ENCODE results near the gene HPS6.

The HPS6 gene

DNA sequence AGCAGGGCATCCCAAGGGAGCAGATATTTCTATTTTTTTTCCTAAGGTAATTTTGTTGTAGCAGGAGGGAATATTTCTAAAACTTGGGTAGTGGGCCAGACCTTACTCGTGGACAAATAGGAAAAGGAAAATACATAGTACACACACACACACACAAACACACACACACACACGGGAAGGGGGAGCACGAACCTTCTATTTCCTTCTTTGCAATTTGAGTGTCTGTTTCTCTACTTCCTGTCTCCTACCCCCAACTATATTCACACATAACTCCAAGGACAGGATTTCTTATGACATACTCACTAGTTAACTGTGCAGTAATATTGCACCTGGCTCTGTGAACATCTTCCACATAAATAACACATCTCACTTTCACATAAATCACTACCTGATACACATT, 50.6 kb downstream of the HPS6 start:
- Histone ChIP-seq H3K4me3 (replicated peaks; ENCODE audit: insufficient read depth, low read length) (peak overlapping the region; percentile 74), H3K27me3 (ENCODE audit: insufficient read depth, poor library complexity, severe bottlenecking) (no peaks in the 10 kb centered on the region), H3K27ac (replicated peaks) (peak overlapping the region; percentile 88)
- TF ChIP-seq GABPA (IDR thresholded peaks at IDR 0.05; ENCODE audit: low read depth) (no peak), POLR2AphosphoS5 (IDR thresholded peaks at IDR 0.05; ENCODE audit: low read depth) (no peak), SPI1 (IDR thresholded peaks at IDR 0.05; ENCODE audit: borderline replicate concordance, low read depth) (peak; percentile 39; the same call in 1 of the 2 replicates)
- TF ChIP-seq, protein P1, sequence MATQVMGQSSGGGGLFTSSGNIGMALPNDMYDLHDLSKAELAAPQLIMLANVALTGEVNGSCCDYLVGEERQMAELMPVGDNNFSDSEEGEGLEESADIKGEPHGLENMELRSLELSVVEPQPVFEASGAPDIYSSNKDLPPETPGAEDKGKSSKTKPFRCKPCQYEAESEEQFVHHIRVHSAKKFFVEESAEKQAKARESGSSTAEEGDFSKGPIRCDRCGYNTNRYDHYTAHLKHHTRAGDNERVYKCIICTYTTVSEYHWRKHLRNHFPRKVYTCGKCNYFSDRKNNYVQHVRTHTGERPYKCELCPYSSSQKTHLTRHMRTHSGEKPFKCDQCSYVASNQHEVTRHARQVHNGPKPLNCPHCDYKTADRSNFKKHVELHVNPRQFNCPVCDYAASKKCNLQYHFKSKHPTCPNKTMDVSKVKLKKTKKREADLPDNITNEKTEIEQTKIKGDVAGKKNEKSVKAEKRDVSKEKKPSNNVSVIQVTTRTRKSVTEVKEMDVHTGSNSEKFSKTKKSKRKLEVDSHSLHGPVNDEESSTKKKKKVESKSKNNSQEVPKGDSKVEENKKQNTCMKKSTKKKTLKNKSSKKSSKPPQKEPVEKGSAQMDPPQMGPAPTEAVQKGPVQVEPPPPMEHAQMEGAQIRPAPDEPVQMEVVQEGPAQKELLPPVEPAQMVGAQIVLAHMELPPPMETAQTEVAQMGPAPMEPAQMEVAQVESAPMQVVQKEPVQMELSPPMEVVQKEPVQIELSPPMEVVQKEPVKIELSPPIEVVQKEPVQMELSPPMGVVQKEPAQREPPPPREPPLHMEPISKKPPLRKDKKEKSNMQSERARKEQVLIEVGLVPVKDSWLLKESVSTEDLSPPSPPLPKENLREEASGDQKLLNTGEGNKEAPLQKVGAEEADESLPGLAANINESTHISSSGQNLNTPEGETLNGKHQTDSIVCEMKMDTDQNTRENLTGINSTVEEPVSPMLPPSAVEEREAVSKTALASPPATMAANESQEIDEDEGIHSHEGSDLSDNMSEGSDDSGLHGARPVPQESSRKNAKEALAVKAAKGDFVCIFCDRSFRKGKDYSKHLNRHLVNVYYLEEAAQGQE (IDR thresholded peaks at IDR 0.05; ENCODE audit: insufficient replicate concordance, low read depth), result no peak
- TF ChIP-seq, protein P2, sequence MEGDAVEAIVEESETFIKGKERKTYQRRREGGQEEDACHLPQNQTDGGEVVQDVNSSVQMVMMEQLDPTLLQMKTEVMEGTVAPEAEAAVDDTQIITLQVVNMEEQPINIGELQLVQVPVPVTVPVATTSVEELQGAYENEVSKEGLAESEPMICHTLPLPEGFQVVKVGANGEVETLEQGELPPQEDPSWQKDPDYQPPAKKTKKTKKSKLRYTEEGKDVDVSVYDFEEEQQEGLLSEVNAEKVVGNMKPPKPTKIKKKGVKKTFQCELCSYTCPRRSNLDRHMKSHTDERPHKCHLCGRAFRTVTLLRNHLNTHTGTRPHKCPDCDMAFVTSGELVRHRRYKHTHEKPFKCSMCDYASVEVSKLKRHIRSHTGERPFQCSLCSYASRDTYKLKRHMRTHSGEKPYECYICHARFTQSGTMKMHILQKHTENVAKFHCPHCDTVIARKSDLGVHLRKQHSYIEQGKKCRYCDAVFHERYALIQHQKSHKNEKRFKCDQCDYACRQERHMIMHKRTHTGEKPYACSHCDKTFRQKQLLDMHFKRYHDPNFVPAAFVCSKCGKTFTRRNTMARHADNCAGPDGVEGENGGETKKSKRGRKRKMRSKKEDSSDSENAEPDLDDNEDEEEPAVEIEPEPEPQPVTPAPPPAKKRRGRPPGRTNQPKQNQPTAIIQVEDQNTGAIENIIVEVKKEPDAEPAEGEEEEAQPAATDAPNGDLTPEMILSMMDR (IDR thresholded peaks at IDR 0.05; ENCODE audit: insufficient read depth, low read length), result no peak
- peak in 1 of 2 experiments; percentile 69 for DNase-seq (ENCODE audit: low read depth in 1 of 2, low spot score in 1 of 2)

DNA sequence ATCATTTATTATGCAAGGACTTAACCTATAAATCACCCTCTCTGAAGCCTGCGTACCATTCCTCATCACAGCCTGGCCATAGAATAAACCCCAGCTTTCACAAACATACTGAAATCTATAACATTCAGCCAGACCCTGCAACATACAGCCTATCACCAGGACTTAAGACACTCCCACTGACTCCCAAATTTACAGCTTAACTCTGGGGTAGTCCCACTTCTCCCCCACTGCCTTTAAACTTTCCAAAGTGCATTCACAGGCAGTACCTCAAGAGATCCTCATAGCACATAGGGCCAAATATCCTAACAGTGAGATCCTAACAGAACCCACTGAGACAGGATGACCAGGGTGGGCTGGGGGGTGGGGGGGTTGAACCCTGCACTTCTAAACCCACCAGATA, 51.5 kb downstream of the HPS6 start:
- no peak for DNase-seq (ENCODE audit: low read depth in 1 of 2, low spot score in 1 of 2)
- Histone ChIP-seq H3K27ac (replicated peaks) (peak overlapping the region; percentile 88), H3K27me3 (ENCODE audit: insufficient read depth, poor library complexity, severe bottlenecking) (no peaks in the 10 kb centered on the region), H3K4me3 (replicated peaks; ENCODE audit: insufficient read depth, low read length) (no peak overlapping the region)
- TF ChIP-seq, protein P1 (IDR thresholded peaks at IDR 0.05; ENCODE audit: insufficient replicate concordance, low read depth), result no peak
- no peak for TF ChIP-seq SPI1 (IDR thresholded peaks at IDR 0.05; ENCODE audit: borderline replicate concordance, low read depth)
- no peak for TF ChIP-seq GABPA (IDR thresholded peaks at IDR 0.05; ENCODE audit: low read depth)
- TF ChIP-seq, protein P2 (IDR thresholded peaks at IDR 0.05; ENCODE audit: insufficient read depth, low read length), result no peak
- TF ChIP-seq POLR2AphosphoS5 (IDR thresholded peaks at IDR 0.05; ENCODE audit: low read depth), result no peak
